ENCODE measurements around the gene S100A12. TPM values are rescaled to one million over a fixed set of nuclear protein-coding genes. Genes with fewer than 3 reads are reported as not detected.

S100A12 gene
- total and polyA plus RNA-seq, 11 donors = 1.2 to 9.1 (median 4.7) TPM; not detected in 1

DNA sequence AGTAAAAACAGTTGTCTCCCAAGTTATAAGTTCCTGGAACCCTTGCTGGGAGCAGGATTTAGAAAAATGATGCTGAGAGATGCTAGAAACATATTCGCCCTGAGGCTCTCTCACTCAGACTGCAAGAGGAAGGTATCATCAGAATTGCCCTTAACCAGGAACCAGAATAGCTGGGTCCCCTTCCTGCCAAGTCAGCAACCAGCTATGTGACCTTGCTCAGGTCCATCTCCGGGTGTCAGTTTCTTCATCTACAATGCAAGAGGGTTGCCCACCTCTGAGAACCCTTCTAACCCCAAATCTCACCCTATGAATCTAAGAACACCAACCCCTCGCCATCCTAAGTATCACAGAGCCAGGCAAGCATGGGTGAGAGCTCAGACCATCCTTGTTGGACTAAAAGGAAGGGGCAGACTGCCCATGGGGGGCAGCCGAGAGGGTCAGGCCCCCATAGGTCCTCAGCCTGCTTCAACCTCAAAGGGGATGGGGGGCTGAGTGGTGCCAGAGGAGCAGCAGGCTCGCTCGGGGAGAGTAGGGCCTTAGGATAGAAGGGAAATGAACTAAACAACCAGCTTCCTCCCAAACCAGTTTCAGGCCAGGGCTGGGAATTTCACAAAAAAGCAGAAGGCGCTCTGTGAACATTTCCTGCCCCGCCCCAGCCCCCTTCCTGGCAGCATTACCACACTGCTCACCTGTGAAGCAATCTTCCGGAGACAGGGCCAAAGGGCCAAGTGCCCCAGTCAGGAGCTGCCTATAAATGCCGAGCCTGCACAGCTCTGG, 18.2 kb downstream of the S100A12 start:
- intact Hi-C loops (cut with DNase I) = loop anchor here in 2 of 10 donors (10.0 kb wide), 2 partner anchors 48 to 218 kb away; no protein-coding TSS in a partner anchor
- 55 to 67% (median 65%) methylated on average over 9 to 10 of the region's 10 CpGs for WGBS, 4 donors
- H3K27me3 ChIP-seq = no peaks in the 10 kb centered on the region

DNA sequence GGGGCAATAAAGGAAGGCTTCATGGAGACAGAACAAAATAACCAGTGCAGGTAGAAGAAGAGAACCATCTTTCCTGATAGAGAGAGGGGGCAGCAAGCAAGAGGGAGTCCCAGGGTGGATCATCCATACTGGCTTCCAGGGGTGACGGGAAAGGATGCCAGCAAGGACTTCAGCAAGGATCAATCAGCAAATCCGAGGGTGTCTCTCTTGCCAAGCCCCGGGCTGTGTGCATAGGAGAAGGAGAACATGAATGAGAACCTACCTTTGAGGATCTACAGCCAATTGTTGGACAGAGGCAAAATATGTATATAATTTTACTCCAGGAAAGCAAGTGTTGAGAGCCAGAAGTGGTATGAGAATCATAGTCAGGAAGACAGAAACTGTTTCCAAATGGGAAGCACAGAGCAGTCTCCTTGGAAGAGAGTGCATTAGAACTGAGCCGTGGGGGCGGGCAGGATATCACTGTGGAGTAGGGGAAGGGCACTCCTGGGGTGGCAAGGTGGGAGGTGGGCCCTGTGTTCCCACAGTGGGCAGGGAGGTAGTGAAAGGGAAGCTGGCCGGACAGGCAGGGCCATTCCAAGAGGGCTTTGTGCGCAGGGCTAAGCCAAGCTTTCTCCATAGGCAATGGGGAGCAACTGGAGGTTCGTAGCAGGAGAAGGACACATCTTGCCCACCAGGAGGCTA, 18.9 kb downstream of the S100A12 start:
- Histone ChIP-seq H3K4me1 (peaks cover 0 to 35% (median 0%) of the 10 kb centered on the region in 12 donors), H3K4me3 (no peak overlapping the region), H3K9me3 (no peaks in the 10 kb centered on the region), H3K36me3 (no peaks in the 10 kb centered on the region), H3K27me3 (peaks cover 0 to 6% (median 1%) of the 10 kb centered on the region in 9 donors), H3K27ac (peak overlapping the region in 1 of 12 donors; percentile 92)
- WGBS, 4 donors = 82 to 86% (median 85%) methylated on average over 8 of the region's 8 CpGs
- DNase-seq (no peak), ATAC-seq (no peak)
- intact Hi-C loops (cut with DNase I) = loop anchor here in 2 of 10 donors (10.0 kb wide), 2 partner anchors 48 to 218 kb away; no protein-coding TSS in a partner anchor
- TF ChIP-seq POLR2A (IDR thresholded peaks at IDR 0.05) (no peak), CTCF (IDR thresholded peaks at IDR 0.05) (no peak)

More for the DNA sequence above, 18.2 kb downstream of the S100A12 start:
- peaks cover 0 to 35% (median 0%) of the 10 kb centered on the region in 12 donors for H3K4me1 ChIP-seq
- no peaks in the 10 kb centered on the region for H3K36me3 ChIP-seq
- peak overlapping the region in 1 of 12 donors; percentile 58 for H3K4me3 ChIP-seq
- DNase-seq (peak; percentile 27 to 84 (median 67)), ATAC-seq (peak; percentile 27 to 70 (median 42))
- no peaks in the 10 kb centered on the region for H3K9me3 ChIP-seq
- peak overlapping the region in 2 of 12 donors; percentile 37 to 92 for H3K27ac ChIP-seq
- TF ChIP-seq CTCF (IDR thresholded peaks at IDR 0.05) (no peak), POLR2A (IDR thresholded peaks at IDR 0.05) (peak in 1 of 2 donors; percentile 15)

GRCh38 chr1:153355445-153356071, 19.9 kb downstream of the S100A12 start:
- 44 to 53% (median 47%) methylated on average over 10 of the region's 10 CpGs for WGBS, 4 donors
- no peak overlapping the region for H3K4me3 ChIP-seq
- no peak for TF ChIP-seq POLR2A (IDR thresholded peaks at IDR 0.05)
- TF ChIP-seq CTCF (IDR thresholded peaks at IDR 0.05) = peak in 9 of 12 donors; percentile 10 to 46 (median 32)
- no peaks in the 10 kb centered on the region for H3K36me3 ChIP-seq
- H3K27ac ChIP-seq = no peak overlapping the region
- H3K9me3 ChIP-seq = no peaks in the 10 kb centered on the region
- ATAC-seq (peak; percentile 39 to 78 (median 67)), DNase-seq (peak in 4 of 5 donors; percentile 58 to 86 (median 70))
- intact Hi-C loops (cut with DNase I) = loop anchor here in 3 of 10 donors (1.0 to 10.0 kb wide), 3 partner anchors 49 to 219 kb away; no protein-coding TSS in a partner anchor
- peaks cover 0 to 27% (median 0%) of the 10 kb centered on the region in 12 donors for H3K4me1 ChIP-seq
- H3K27me3 ChIP-seq = peaks cover 0 to 16% (median 3%) of the 10 kb centered on the region in 9 donors

All from heart left ventricle (tissue), 16 donors.